Calu3 (cell line): ENCODE measurements around the gene ADGRD1. TPM values are rescaled to one million over a fixed set of nuclear protein-coding genes. Genes with fewer than 3 reads are reported as not detected.

Source experiments
- BruUV-seq: library from RNA; stranded (reverse); fragments of 400-500 nt; replicated peaks from 2 replicates; lab custom pipeline; 2021; lab: Mats Ljungman, UMichigan
- CTCF ChIA-PET: fragments of 300-600 bp; sonication (Branson Sonifier 250); formaldehyde crosslinking; loops from one replicate; lab custom pipeline; 2022; ENCODE audit warnings: antibody characterized with exemption; lab: Charles Lee
- DNase-seq: peaks from one replicate; pipeline ENCODE4 v3.0.0; 2022
- H3K27ac Mint-ChIP-seq: one replicate; pipeline ENCODE4 v1.8.0; 2022; ENCODE audit warnings: mixed read lengths; ENCODE audit not compliant: unreplicated experiment
- H3K27me3 Mint-ChIP-seq: one replicate; pipeline ENCODE4 v1.8.0; 2022; ENCODE audit warnings: mixed read lengths; ENCODE audit not compliant: unreplicated experiment
- H3K36me3 Mint-ChIP-seq: one replicate; pipeline ENCODE4 v1.8.0; 2022; ENCODE audit warnings: mild to moderate bottlenecking, moderate library complexity, mixed read lengths; ENCODE audit not compliant: insufficient read depth, unreplicated experiment
- H3K4me1 Mint-ChIP-seq: one replicate; pipeline ENCODE4 v1.8.0; 2022; ENCODE audit warnings: mild to moderate bottlenecking, low read depth, mixed read lengths; ENCODE audit not compliant: unreplicated experiment
- H3K4me3 Mint-ChIP-seq: one replicate; pipeline ENCODE4 v1.8.0; 2022; ENCODE audit warnings: mild to moderate bottlenecking, low read depth, moderate library complexity, mixed read lengths; ENCODE audit not compliant: unreplicated experiment
- H3K9me3 Mint-ChIP-seq: one replicate; pipeline ENCODE4 v1.8.0; 2022; ENCODE audit warnings: low read depth, mixed read lengths; ENCODE audit not compliant: unreplicated experiment
- intact Hi-C: fragments of 100-400 bp; cut with micrococcal nuclease; formaldehyde crosslinking; loops from one replicate; pipeline ENCODE4 v1.10.0; 2022; ENCODE audit not compliant: unreplicated experiment
- total RNA-seq: library from RNA; stranded (reverse); gene quantifications from 2 replicates; pipeline ENCODE4 v1.2.3, GENCODE V29; 2022
- TF ChIP-seq, protein P1 (sequence below): fragments of 200-600 bp; IDR thresholded peaks from one replicate; pipeline ENCODE4 v1.8.0; 2022; ENCODE audit warnings: antibody characterized with exemption; ENCODE audit not compliant: unreplicated experiment

ADGRD1 gene
- total RNA-seq, 1 experiment from 2014 or later = not detected

DNA sequence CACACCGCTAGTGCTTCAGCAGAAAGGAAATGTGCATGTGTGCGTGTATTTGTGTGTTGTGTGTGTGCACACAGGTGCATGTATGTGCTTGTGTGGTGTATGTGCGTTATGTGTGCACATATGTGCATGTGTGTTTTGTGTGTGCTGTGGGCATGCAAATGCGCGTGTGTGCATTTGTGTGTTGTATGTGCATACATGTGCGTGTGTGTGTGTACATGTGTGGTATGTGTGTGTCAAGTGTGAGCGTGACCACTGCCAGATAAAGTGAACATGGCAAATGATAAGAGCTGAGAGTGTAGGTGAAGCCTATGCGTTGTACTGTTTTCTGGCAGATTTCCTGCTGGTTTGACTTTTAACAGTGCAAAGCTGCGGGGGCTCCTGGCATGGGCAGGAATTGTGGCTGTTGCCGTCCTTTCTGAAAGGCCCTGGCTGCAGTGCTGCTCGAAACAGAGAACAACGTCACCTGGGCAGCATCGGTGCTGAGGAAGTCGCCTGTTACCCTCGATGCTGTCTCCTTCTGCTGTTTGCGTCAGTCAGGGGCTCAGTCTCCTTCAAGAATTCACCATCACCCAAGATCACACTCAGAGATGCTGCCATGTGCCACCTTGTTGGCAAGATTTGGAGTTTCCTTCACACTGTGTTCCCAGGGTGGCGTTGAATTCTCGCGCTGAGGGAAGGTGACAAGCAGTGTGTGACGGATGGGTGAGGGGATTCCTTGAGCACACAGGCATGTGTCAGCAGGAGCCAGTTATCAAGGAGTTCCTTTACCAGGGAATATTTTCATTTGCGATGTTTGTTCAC is 56.1 kb downstream of the ADGRD1 start:
- TF ChIP-seq, protein P1, sequence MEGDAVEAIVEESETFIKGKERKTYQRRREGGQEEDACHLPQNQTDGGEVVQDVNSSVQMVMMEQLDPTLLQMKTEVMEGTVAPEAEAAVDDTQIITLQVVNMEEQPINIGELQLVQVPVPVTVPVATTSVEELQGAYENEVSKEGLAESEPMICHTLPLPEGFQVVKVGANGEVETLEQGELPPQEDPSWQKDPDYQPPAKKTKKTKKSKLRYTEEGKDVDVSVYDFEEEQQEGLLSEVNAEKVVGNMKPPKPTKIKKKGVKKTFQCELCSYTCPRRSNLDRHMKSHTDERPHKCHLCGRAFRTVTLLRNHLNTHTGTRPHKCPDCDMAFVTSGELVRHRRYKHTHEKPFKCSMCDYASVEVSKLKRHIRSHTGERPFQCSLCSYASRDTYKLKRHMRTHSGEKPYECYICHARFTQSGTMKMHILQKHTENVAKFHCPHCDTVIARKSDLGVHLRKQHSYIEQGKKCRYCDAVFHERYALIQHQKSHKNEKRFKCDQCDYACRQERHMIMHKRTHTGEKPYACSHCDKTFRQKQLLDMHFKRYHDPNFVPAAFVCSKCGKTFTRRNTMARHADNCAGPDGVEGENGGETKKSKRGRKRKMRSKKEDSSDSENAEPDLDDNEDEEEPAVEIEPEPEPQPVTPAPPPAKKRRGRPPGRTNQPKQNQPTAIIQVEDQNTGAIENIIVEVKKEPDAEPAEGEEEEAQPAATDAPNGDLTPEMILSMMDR = no peak
- Mint-ChIP-seq H3K9me3 (no peaks in the 10 kb centered on the region), H3K36me3 (no peaks in the 10 kb centered on the region), H3K4me3 (no peak overlapping the region), H3K27ac (no peak overlapping the region), H3K27me3 (peaks cover 70% of the 10 kb centered on the region), H3K4me1 (no peaks in the 10 kb centered on the region)
- intact Hi-C loops = no loop called here
- no TSS peak for BruUV-seq
- CTCF ChIA-PET = no interaction called here
- no peak for DNase-seq

DNA sequence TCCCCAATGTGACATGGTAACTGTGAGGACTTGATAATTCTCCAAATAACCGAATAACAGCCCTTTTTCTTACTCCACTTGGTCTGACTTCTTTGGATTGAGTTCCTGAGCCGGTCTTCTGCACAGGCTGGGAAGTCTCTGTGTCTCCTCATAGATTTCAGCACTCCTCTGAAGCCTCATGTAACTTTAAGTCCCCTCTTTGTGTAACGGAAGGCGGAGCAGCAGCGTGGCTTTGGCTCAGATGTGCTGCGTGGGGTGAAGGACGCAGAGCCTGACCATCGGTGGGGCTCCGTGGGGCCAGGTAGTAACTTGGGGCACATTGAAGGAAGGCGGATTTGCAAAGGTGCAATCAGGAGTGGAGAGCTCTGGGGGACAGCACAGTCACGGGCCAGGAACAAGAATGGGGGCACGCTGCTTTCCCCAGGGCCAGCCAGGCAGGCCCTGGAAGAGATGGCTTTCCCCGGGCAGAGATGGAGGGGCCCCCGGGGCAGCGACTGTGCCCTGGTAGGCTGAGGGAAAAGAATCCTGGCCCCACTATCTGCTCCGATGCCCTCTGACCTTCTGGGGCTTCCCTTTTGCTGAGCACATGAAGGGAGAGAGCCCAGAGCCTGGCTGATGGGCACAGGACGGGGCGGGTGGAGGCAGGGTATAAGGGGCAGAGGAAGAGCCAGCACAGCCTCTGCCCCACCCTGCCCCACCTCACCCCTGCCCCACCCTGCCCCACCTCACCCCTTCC is 56.9 kb downstream of the ADGRD1 start:
- no peak for DNase-seq
- Mint-ChIP-seq H3K27ac (no peak overlapping the region), H3K4me1 (no peaks in the 10 kb centered on the region), H3K27me3 (peaks cover 77% of the 10 kb centered on the region), H3K36me3 (no peaks in the 10 kb centered on the region), H3K9me3 (no peaks in the 10 kb centered on the region), H3K4me3 (no peak overlapping the region)
- intact Hi-C loops = no loop called here
- TF ChIP-seq, protein P1 = no peak
- no TSS peak for BruUV-seq
- CTCF ChIA-PET = no interaction called here

DNA sequence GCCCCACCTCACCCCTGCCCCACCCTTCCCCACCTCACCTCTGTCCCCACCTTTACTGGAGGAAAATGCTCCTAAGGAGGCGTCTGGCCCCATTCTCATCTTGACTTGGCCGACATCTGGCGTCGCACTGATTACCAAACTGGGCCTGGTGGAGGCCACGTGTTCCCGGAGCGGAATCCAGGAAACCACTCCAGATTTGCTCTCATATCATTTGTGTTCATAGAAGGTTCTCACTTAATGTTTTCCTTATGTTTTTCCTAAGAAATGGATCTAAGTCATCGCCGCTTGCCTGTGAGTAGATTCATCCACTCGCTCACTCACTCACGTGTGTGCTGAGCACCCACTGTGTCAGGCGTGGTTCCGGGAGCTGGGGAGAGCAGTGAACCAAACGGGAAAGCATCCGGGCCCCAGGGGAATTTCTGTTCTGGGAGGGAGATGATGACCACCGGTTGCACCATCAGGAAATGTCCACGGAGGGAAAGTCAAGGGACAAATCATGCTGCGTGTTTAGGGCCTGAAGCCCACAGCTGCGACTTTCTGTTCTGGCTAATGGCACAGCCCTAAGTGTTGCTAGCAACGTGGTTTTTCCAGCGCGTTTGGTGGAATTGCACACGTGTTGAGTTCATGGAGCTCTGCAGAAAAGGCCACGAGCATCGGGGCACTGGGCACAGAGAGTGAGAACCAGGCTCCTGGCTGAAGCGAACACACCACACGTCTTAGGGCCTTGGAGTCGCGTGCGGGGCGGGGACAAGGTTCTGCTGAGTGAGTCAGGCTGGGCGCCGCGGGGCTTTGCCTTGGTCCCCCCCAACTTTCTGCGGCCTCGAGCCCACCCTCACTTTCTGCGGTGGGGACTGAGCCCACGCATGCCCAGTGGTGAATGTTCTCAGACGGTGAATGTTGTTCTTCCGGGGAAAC is 57.7 kb downstream of the ADGRD1 start:
- TF ChIP-seq, protein P1 = no peak
- Mint-ChIP-seq H3K36me3 (no peaks in the 10 kb centered on the region), H3K9me3 (no peaks in the 10 kb centered on the region)

More for the DNA sequence above, 57.7 kb downstream of the ADGRD1 start:
- Mint-ChIP-seq H3K27me3 (peaks cover 76% of the 10 kb centered on the region), H3K4me1 (no peaks in the 10 kb centered on the region), H3K27ac (no peak overlapping the region), H3K4me3 (no peak overlapping the region)
- no peak for DNase-seq
- intact Hi-C loops = no loop called here
- CTCF ChIA-PET = no interaction called here
- BruUV-seq = no TSS peak
